ENCODE results near the gene DSCAML1.

The DSCAML1 gene, protein sequence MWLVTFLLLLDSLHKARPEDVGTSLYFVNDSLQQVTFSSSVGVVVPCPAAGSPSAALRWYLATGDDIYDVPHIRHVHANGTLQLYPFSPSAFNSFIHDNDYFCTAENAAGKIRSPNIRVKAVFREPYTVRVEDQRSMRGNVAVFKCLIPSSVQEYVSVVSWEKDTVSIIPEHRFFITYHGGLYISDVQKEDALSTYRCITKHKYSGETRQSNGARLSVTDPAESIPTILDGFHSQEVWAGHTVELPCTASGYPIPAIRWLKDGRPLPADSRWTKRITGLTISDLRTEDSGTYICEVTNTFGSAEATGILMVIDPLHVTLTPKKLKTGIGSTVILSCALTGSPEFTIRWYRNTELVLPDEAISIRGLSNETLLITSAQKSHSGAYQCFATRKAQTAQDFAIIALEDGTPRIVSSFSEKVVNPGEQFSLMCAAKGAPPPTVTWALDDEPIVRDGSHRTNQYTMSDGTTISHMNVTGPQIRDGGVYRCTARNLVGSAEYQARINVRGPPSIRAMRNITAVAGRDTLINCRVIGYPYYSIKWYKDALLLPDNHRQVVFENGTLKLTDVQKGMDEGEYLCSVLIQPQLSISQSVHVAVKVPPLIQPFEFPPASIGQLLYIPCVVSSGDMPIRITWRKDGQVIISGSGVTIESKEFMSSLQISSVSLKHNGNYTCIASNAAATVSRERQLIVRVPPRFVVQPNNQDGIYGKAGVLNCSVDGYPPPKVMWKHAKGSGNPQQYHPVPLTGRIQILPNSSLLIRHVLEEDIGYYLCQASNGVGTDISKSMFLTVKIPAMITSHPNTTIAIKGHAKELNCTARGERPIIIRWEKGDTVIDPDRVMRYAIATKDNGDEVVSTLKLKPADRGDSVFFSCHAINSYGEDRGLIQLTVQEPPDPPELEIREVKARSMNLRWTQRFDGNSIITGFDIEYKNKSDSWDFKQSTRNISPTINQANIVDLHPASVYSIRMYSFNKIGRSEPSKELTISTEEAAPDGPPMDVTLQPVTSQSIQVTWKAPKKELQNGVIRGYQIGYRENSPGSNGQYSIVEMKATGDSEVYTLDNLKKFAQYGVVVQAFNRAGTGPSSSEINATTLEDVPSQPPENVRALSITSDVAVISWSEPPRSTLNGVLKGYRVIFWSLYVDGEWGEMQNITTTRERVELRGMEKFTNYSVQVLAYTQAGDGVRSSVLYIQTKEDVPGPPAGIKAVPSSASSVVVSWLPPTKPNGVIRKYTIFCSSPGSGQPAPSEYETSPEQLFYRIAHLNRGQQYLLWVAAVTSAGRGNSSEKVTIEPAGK (N-terminal part only)

GRCh38 chr11:117796872-117797529 lies at the start of gene DSCAML1:
Gene DSCAML1 (minus strand): TSS chr11:117797216. CDS start chr11:117797079, 137 bp downstream.
- no peak for DNase-seq (ENCODE audit: low read depth, low spot score)

GRCh38 chr11:117843666-117844484 lies 46.9 kb upstream of the DSCAML1 start:
- DNase-seq (ENCODE audit: low read depth, low spot score), result peak; percentile 78

DNA sequence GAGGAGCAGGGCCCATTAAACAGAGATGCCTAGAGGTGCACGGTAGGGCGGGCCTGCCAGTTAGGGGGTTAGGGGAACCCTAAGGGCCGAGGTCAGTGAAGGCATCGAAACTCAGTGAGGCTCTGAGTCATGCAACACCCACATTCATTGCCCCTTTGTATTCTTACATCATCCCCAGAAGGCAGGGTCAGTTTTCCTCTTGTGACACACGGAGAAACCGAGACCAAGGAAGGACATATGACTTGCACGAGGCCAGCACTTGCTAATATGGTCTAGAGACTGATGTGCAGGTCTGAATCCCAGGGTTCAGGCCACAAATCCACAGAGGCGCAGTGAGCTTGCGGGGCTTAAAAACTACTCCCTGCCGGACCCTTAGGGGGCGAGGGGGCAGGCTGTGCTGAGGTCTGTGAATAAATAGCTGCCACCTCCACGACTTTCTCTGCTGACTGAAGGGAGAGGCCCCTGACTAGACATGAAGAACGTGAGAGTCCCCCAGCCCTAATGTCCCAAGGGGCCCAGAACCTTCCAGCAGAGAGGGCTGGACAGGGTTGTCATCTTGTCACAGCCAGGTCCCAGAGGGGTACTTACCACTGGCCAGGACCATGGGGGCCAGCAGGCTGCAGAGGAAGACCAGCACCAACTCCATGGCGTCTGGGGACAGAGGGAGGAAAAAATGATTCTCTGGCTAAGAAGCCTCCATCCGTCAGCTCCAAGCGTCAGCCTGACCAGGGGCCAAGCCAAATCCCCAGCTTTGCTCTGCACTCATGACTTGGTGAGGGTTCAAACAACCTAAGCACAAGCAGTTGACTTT lies 45.3 kb upstream of the DSCAML1 start:
- no peak for DNase-seq (ENCODE audit: low read depth, low spot score)

DNA sequence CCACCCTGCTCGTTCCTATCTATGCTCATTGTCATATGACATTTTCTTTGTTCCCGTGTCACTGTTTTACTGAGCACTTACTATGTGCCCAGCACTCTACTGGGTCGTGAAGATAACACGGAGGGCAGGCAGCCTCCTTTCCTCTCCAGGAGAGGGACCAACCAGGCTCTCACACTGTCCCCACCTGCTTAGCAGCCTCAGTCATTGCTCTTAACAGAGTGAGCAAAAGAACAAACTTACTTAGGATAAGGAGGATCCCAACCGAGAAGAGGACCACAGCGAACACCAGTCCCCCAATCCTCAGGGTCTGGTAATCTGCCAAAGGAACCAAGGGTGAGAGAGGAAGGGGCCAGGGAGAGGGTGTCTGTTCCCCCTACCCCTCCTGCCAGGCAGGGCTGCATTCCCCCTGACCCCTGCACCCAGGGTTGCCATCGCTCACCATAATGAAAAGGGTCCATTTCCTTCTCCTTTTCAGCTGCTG lies 44.6 kb upstream of the DSCAML1 start:
- no peak for DNase-seq (ENCODE audit: low read depth, low spot score)

DNA sequence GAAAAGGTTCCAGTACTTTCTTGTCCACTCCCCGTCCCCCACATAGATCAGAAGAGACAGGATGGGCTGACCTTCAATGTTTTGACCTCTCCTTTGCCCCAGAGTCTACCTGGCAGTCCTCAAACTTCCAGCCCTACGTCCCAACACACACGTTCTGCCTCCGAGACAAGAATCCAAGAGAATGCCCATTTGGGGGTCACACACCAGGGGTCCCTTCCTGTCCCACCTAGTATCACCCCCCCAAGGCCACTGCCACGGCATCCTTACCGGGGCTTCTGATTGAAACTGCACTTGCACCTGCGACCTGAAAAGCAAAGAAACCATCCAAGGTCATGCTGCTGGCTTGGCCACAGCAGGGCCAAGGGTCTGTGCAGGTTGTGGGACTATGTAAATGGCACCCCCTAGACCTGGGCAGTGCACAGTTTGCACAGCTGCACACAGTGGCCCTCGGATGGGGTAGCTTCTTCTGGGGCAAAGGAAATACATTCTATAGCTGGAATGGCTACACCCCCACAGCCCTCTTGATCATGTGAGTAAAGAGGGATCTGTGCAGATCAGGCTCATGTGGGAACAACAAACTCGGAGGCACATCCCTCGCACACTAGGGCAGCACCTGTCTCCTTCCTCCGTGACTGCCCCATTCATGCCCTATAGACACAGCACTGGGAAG lies 44.0 kb upstream of the DSCAML1 start:
- DNase-seq (ENCODE audit: low read depth, low spot score), result no peak

- no peak for DNase-seq (ENCODE audit: low read depth, low spot score)
Measured at GRCh38 chr11:117839936-117840813, 43.2 kb upstream of the DSCAML1 start.

DNA sequence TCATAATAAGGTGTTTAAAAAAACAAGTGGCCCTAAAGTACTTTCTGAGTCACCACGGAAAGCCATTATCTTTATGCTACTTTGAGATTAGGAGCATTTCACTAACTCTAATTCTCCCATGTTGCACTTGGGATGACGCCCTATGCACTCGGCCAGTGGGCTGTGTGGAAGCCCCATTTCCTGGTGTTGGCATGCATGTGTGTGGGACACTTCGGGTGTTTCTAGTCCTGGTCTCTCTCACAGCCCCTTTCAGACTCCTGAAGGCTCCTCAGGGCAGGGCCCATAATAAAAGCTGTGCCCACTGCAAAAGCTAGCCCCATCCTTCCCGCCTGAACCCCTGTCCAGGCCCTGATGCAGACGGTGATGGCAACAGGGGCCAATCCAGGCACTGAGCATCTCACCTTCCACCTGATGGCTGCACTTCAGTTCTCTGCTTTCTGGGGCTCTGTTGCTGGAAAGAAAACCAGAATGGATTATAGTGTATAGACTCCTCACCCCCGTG lies 42.4 kb upstream of the DSCAML1 start:
- DNase-seq (ENCODE audit: low read depth, low spot score), result no peak

GRCh38 chr11:117838901-117839300 lies 41.9 kb upstream of the DSCAML1 start:
- no peak for DNase-seq (ENCODE audit: low read depth, low spot score)

- no peak for DNase-seq (ENCODE audit: low read depth, low spot score)
Measured at GRCh38 chr11:117837791-117838190, 40.8 kb upstream of the DSCAML1 start.

DNA sequence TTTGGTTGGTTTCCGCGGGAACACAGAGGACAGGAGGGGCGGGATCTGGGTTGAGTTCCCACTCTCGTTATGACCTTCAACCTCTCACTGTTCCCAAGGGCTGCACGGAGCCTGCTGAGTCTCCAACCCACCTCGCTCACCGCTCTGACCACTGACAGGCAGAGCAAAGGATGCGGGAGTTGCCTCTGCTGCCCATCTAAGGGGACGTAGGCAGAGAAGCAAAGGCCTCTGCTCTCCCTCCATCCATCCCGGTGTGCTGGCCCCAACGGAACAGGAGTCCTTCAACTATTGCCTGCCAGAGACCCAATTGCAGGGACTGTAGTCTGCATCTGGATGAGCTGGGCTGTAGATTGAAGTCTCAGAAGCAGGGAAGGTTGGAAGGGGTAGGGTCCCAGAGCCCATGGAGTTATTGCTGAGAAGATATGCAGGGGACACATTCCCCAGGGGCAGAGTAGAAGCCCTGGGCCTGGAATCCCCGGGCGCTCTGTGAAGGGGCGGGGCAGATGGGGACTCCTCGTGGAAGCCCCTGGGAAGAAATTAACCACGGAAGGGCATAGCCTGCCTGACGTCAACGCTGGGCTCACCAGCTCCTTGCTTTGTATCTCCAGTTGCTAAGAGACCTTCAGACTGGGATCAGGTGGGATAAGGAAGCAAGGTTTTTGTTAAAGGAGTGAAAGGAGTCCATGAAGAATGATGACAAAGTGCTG lies 40.2 kb upstream of the DSCAML1 start:
- no peak for DNase-seq (ENCODE audit: low read depth, low spot score)

DNA sequence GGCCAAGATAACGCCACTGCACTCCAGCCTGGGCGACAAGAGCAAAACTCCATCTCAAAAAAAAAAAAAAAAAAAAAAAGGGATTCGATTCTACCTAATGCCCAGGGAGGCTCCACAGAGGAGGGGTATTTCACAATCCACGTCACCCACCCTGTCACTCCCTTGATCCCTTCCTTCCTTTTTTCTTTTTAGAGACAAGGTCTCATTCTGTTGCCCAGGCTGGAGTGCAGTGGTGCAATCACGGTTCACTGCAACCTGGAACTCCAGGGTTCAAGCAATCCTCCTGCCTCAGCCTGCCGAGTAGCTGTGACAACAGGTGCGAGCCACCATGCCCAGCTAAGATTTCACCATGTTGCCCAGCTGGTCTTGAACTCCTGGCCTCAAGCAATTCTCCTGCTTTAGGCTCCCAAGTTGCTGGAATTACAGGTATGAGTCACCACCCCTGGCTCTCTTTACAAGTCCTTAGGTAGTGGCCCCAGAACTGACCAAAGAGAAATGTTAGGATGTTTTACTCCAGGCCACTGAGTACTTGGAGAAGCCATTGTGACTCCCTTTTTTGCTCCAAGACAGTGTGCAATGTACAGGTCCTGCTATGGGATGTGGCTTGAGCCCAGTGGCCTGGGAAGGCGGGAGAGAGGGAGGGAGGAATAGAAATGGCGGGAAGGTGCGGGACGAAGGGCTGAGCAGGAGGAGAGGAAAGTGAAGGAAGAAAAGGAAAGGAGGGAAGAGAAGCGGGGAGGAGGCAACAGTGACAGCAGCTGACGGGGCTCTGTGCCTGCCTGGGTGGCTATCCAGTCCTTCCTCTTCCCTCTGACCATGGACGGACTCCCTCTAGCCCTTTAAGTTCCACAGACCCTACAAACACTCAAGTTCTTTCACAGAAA lies 39.3 kb upstream of the DSCAML1 start:
- peak; percentile 18 for DNase-seq (ENCODE audit: low read depth, low spot score)

DNA sequence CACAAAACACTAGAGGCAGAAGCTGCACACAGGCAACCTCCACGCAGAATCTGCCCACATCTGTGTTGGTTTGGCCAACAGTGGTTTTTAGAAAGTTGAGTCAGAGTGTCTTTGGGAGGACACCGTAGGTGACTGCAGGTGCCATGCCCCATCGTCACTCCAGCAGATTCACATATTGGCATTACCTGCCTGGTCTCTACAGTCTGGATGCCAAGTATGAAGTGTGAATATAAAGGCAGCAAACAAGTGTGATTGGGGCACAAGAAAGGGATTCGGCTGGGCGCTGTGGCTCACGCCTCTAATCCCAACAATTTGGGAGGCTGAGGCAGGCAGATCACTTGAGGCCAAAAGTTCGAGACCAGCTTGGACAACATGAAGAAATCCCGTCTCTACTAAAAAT lies 38.6 kb upstream of the DSCAML1 start:
- no peak for DNase-seq (ENCODE audit: low read depth, low spot score)

GRCh38 chr11:117834838-117835443 lies 37.9 kb upstream of the DSCAML1 start:
- no peak for DNase-seq (ENCODE audit: low read depth, low spot score)

DNA sequence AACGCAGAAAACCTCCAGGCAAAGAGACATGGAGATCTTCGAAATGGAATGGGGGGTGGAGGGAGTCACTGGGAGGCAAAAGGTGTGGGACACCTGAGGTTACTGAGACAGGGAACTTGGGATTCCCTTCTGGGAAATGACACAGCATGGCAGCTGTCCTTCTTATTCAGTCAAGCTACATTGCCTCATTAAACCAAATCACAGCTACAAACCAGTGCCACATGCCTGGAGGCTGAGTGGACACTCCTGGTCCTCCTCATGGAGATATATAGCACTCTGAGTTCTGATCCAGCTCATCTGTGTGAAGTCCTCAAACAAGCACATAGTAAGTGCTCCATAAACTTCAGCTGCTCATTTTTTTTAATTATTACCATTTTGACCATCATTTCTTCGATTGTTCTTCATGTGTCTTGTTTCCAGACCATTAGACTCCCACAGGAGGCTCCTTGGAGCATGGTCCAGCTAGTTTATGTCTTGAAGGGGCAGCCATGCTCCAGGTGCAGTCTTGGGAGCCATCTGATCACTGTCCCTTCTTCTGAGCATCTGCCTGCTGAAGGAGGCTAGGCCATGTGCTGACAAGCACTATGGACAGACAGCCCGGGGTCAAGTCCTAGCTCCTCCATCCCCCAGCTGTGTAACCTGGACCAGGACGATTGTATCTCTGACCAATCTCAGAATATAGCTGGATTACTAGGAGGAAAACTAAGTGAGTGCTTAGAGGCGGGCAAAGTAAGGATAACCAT lies 37.2 kb upstream of the DSCAML1 start:
- no peak for DNase-seq (ENCODE audit: low read depth, low spot score)

- peak; percentile 85 for DNase-seq (ENCODE audit: low read depth, low spot score)
Measured at GRCh38 chr11:117833401-117833891, 36.4 kb upstream of the DSCAML1 start.
